HepG2 (cell line): Measurements from ENCODE around the gene UBR4. TPM values are rescaled to one million over a fixed set of nuclear protein-coding genes. Genes with fewer than 3 reads are reported as not detected.

Source experiments
- ARID5B ChIP-seq: IDR thresholded peaks from 2 replicates; pipeline ENCODE4 v1.4.0; 2020; ENCODE audit warnings: mild to moderate bottlenecking, missing genetic modification reagents
- BCL3 ChIP-seq: sonication (generic); formaldehyde crosslinking; IDR thresholded peaks from 2 replicates; pipeline ENCODE4 v1.5.1; 2020; ENCODE audit warnings: mild to moderate bottlenecking, missing genetic modification reagents, moderate library complexity
- CC2D1A ChIP-seq: sonication (generic); formaldehyde crosslinking; IDR thresholded peaks from 2 replicates; pipeline ENCODE4 v1.8.1; 2023; ENCODE audit warnings: mild to moderate bottlenecking, missing genetic modification reagents
- CREB3 ChIP-seq: sonication (generic); formaldehyde crosslinking; IDR thresholded peaks from 2 replicates; pipeline ENCODE4 v1.5.0; 2020; ENCODE audit warnings: missing genetic modification reagents
- ETS1 ChIP-seq: sonication (generic); formaldehyde crosslinking; IDR thresholded peaks from 2 replicates; pipeline ENCODE4 v1.4.0; 2020; ENCODE audit warnings: missing genetic modification reagents
- GTF2F1 ChIP-seq: fragments of 150-350 bp; IDR thresholded peaks from 2 replicates; pipeline ENCODE4 v1.6.1; 2014; ENCODE audit warnings: low read length
- HDAC6 ChIP-seq: fragments of 200-600 bp; sonication (generic); IDR thresholded peaks from 2 replicates; pipeline ENCODE4 v1.7.0; 2017; ENCODE audit warnings: mild to moderate bottlenecking, antibody characterized with exemption, low read length, low read depth
- HNRNPUL1 ChIP-seq: fragments of 200-400 bp; formaldehyde crosslinking; IDR thresholded peaks from 2 replicates; pipeline ENCODE4 v1.6.1; 2017; ENCODE audit warnings: low read depth, mild to moderate bottlenecking, low read length, moderate library complexity
- ISL2 ChIP-seq: sonication (generic); formaldehyde crosslinking; IDR thresholded peaks from 2 replicates; pipeline ENCODE4 v1.5.0; 2020; ENCODE audit warnings: missing genetic modification reagents
- PAX8 ChIP-seq: sonication (generic); formaldehyde crosslinking; IDR thresholded peaks from 2 replicates; pipeline ENCODE4 v1.8.0; 2022; ENCODE audit warnings: mild to moderate bottlenecking, missing genetic modification reagents, borderline replicate concordance
- SAP130 ChIP-seq: IDR thresholded peaks from 2 replicates; pipeline ENCODE4 v1.6.1; 2016; ENCODE audit warnings: low read depth
- ZFAT ChIP-seq: sonication (generic); formaldehyde crosslinking; conservative IDR thresholded peaks from 2 replicates; pipeline ENCODE4 v1.8.1; 2023; ENCODE audit warnings: missing genetic modification reagents, inconsistent platforms
- ZNF441 ChIP-seq: sonication (generic); formaldehyde crosslinking; IDR thresholded peaks from 2 replicates; pipeline ENCODE4 v1.7.0; 2021; ENCODE audit warnings: missing genetic modification reagents, borderline replicate concordance
- ZNF597 ChIP-seq: sonication (generic); formaldehyde crosslinking; IDR thresholded peaks from 2 replicates; pipeline ENCODE4 v1.5.0; 2020; ENCODE audit warnings: missing genetic modification reagents
- ZNF652 ChIP-seq: IDR thresholded peaks from 2 replicates; pipeline ENCODE4 v1.6.1; 2016; ENCODE audit warnings: low read depth, borderline replicate concordance
- ZNF678 ChIP-seq: sonication (generic); formaldehyde crosslinking; IDR thresholded peaks from 2 replicates; pipeline ENCODE4 v1.4.0; 2020; ENCODE audit warnings: mild to moderate bottlenecking, missing genetic modification reagents
- ZNF770 ChIP-seq: sonication (generic); formaldehyde crosslinking; IDR thresholded peaks from 2 replicates; pipeline ENCODE4 v1.5.0; 2020; ENCODE audit warnings: mild to moderate bottlenecking, missing genetic modification reagents
- polyA plus RNA-seq, 8 experiments: library from polyadenylated mRNA; depleted of rRNA in 3 of 8; stranded (reverse) in 7 of 8; unstranded in 1 of 8; fragments of >200 nt; fragmentation: Illumina TruSeq in 4 of 8; extraction: Trizol in 4 of 8; gene quantifications; 2 replicates each; pipeline versions ENCODE4 v1.2.1 to v1.2.3, GENCODE V29; 2011 to 2016; ENCODE audit warnings: low read depth in 4 of 8, missing spikeins in 1 of 8, mixed read lengths in 1 of 8; ENCODE audit not compliant: insufficient read depth in 1 of 8
- total RNA-seq, 5 experiments: library from RNA; depleted of rRNA; stranded (reverse); fragments of >200 nt; fragmentation: Illumina TruSeq; extraction: Trizol; gene quantifications; 2 replicates each; pipeline ENCODE4 v1.2.3, GENCODE V29; 2016; ENCODE audit warnings: low read depth in 1 of 5

The UBR4 gene
- total and polyA plus RNA-seq, 2 of the 13 experiments (the other 11 are each of a cell fraction or from before 2014, with no cell fraction given) = 59.1 to 106 TPM

GRCh38 chr1:19251305-19252196 lies 41.5 kb upstream of the UBR4 start, which contains the start of the genes EMC1 and MRTO4 (continued):
- TF ChIP-seq CC2D1A (CRISPR knock-in tag) (no peak), ZNF652 (no peak), ZNF597 (no peak), SAP130 (CRISPR knock-in tag) (peak; percentile 96), HNRNPUL1 (peak; percentile 65; the same call in 1 of the 2 replicates), BCL3 (CRISPR knock-in tag) (peak; percentile 91), ZNF678 (CRISPR knock-in tag) (peak; percentile 46; the same call in 1 of the 2 replicates), HDAC6 (no peak), ISL2 (CRISPR knock-in tag) (no peak; the same call in 1 of the 2 replicates), GTF2F1 (no peak), ZFAT (CRISPR knock-in tag) (no peak), ETS1 (CRISPR knock-in tag) (no peak), ARID5B (peak; percentile 51), ZNF441 (peak; percentile 65), PAX8 (CRISPR knock-in tag) (no peak), ZNF770 (CRISPR knock-in tag) (no peak), CREB3 (CRISPR knock-in tag) (0 out of 2 replicates have a peak, but pooled peaks have one; percentile 36)
